OCI-LY7 (cell line): Measurements from ENCODE around the gene PSMD5. TPM values are rescaled to one million over a fixed set of nuclear protein-coding genes. Genes with fewer than 3 reads are reported as not detected.

ENCODE experiments used
- BruUV-seq: library from RNA; stranded (reverse); fragments of 400-500 nt; replicated peaks from 2 replicates; lab custom pipeline; 2021; lab: Mats Ljungman, UMichigan
- CTCF ChIA-PET: fragments of 300-600 bp; sonication (Branson Sonifier 250); formaldehyde crosslinking; loops from one replicate; lab custom pipeline; 2022; ENCODE audit warnings: antibody characterized with exemption; ENCODE audit not compliant: unreplicated experiment; lab: Charles Lee
- POLR2A ChIA-PET: fragments of 300-600 bp; sonication (Branson Sonifier 250); formaldehyde crosslinking; loops from one replicate; lab custom pipeline; 2022; ENCODE audit warnings: antibody characterized with exemption; lab: Charles Lee
- DNase-seq: peaks from one replicate; pipeline ENCODE4 v3.0.0-alpha.2; 2015; ENCODE audit warnings: low spot score
- H2AFZ ChIP-seq: fragments of 200-600 bp; sonication (generic), shearing (Covaris generic); 2 replicates; pipeline ENCODE4 v1.6.1; 2014; ENCODE audit warnings: mild to moderate bottlenecking, antibody characterized with exemption, low read length, moderate library complexity
- H3K27ac ChIP-seq: fragments of 200-600 bp; sonication (generic); 2 replicates; pipeline ENCODE4 v1.5.1; 2014; ENCODE audit warnings: mixed run types, low read depth, mild to moderate bottlenecking, moderate library complexity, low read length, inconsistent platforms; ENCODE audit not compliant: poor library complexity, severe bottlenecking
- H3K36me3 ChIP-seq: fragments of 200-600 bp; sonication (generic); 2 replicates; pipeline ENCODE4 v1.6.1; 2014; ENCODE audit warnings: mild to moderate bottlenecking, antibody characterized with exemption, low read length, moderate library complexity, mixed read lengths; ENCODE audit not compliant: insufficient read depth
- H3K4me1 ChIP-seq: fragments of 200-600 bp; sonication (generic); 2 replicates; pipeline ENCODE4 v1.5.1; 2014; ENCODE audit warnings: mild to moderate bottlenecking, low read length; ENCODE audit not compliant: insufficient read depth, poor library complexity, severe bottlenecking
- H3K4me2 ChIP-seq: fragments of 200-600 bp; sonication (generic); 2 replicates; pipeline ENCODE4 v1.6.1; 2014; ENCODE audit warnings: mild to moderate bottlenecking, low read length
- H3K4me3 ChIP-seq: fragments of 200-600 bp; sonication (generic); 2 replicates; pipeline ENCODE4 v1.5.1; 2014; ENCODE audit warnings: mild to moderate bottlenecking, low read depth, low read length; ENCODE audit not compliant: poor library complexity, severe bottlenecking
- H3K79me2 ChIP-seq: fragments of 200-600 bp; sonication (generic); 2 replicates; pipeline ENCODE4 v1.6.1; 2016; ENCODE audit warnings: low read depth, mild to moderate bottlenecking, low read length, moderate library complexity, mixed read lengths; ENCODE audit not compliant: insufficient read depth
- H3K9me2 ChIP-seq: fragments of 200-600 bp; sonication (generic); 2 replicates; pipeline ENCODE4 v1.6.1; 2016; ENCODE audit warnings: mild to moderate bottlenecking, low read length, mixed read lengths; ENCODE audit not compliant: insufficient read depth
- H3K9me3 ChIP-seq: fragments of 200-600 bp; sonication (generic); 2 replicates; pipeline ENCODE4 v1.6.1; 2014; ENCODE audit warnings: mild to moderate bottlenecking, mixed run types, low read length, mixed read lengths
- H4K20me1 ChIP-seq: fragments of 200-600 bp; sonication (generic); 2 replicates; pipeline ENCODE4 v1.6.1; 2014; ENCODE audit warnings: mild to moderate bottlenecking, antibody characterized with exemption, low read length, moderate library complexity, mixed read lengths; ENCODE audit not compliant: insufficient read depth
- CTCF ChIP-seq: fragments of 200-600 bp; sonication (generic); conservative IDR thresholded peaks from 2 replicates; pipeline ENCODE4 v1.5.1; 2014; ENCODE audit warnings: mild to moderate bottlenecking, antibody characterized with exemption, low read length, moderate library complexity, mixed read lengths
- EZH2phosphoT487 ChIP-seq: fragments of 200-600 bp; sonication (generic); IDR thresholded peaks from 2 replicates; pipeline ENCODE4 v1.6.1; 2018; ENCODE audit warnings: low read depth, borderline replicate concordance, mild to moderate bottlenecking, mixed run types, antibody characterized with exemption, low read length, moderate library complexity, mixed read lengths
- intact Hi-C: fragments of 100-400 bp; cut with micrococcal nuclease; formaldehyde crosslinking; loops from one replicate; pipeline ENCODE4 v1.10.0; 2022; ENCODE audit not compliant: unreplicated experiment
- total RNA-seq, 2 experiments: library from RNA; depleted of rRNA in 1 of 2; stranded (reverse); fragments of >200 nt in 1 of 2; shearing (Covaris generic) in 1 of 2; gene quantifications; 2 replicates each; pipeline ENCODE4 v1.2.3, GENCODE V29; 2014 to 2022

Gene PSMD5
- total RNA-seq, 2 experiments from 2014 or later: 12.0 to 33.3 TPM

DNA sequence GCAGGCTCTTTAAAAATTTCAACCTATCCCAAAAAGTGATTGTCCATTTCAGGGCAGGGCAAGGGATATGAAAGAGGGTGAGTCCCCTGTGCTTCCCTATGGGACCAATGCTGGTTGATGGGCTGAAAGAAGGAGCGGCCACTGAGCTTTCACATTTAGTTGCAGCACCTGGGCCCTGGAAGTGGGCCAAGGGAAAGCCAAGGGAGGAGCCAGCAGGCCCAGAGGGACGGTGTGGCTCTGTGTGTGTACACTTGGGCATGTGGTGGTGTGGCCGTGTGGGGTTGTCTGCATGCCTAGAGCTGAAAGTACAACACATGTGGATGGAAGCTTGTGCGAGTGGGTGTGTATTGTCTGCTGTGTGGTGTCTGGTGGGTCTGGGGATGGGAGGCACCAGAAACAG lies 14.0 kb upstream of the PSMD5 start:
- no TSS peak for BruUV-seq
- Histone ChIP-seq H3K4me1 (no peaks in the 10 kb centered on the region), H4K20me1 (no peaks in the 10 kb centered on the region), H3K4me3 (no peak overlapping the region), H3K9me2 (no peaks in the 10 kb centered on the region), H3K27ac (no peak overlapping the region), H3K79me2 (no peaks in the 10 kb centered on the region), H3K36me3 (peaks cover 97% of the 10 kb centered on the region), H3K9me3 (no peaks in the 10 kb centered on the region), H2AFZ (no peak overlapping the region), H3K4me2 (no peak overlapping the region)
- POLR2A ChIA-PET: no interaction called here
- TF ChIP-seq CTCF: no peak
- CTCF ChIA-PET: no interaction called here
- DNase-seq: no peak
- intact Hi-C loops: no loop called here

GRCh38 chr9:120855827-120856670 lies 13.3 kb upstream of the PSMD5 start:
- no peaks in the 10 kb centered on the region for H3K4me1 ChIP-seq
- no peaks in the 10 kb centered on the region for H3K9me3 ChIP-seq
- DNase-seq: no peak
- no peak overlapping the region for H2AFZ ChIP-seq
- BruUV-seq: TSS peak; percentile 12
- no peak overlapping the region for H3K4me3 ChIP-seq
- H3K9me2 ChIP-seq: no peaks in the 10 kb centered on the region
- intact Hi-C loops: no loop called here
- POLR2A ChIA-PET: no interaction called here
- TF ChIP-seq CTCF: no peak
- peaks cover 97% of the 10 kb centered on the region for H3K36me3 ChIP-seq
- CTCF ChIA-PET: no interaction called here
- H3K4me2 ChIP-seq: no peak overlapping the region
- H3K79me2 ChIP-seq: no peaks in the 10 kb centered on the region
- no peaks in the 10 kb centered on the region for H4K20me1 ChIP-seq
- no peak overlapping the region for H3K27ac ChIP-seq

GRCh38 chr9:120854596-120855327 lies 12.0 kb upstream of the PSMD5 start:
- no TSS peak for BruUV-seq
- Histone ChIP-seq H3K4me2 (no peak overlapping the region), H3K79me2 (no peaks in the 10 kb centered on the region), H3K4me3 (no peak overlapping the region), H4K20me1 (no peaks in the 10 kb centered on the region), H3K36me3 (peaks cover 87% of the 10 kb centered on the region), H3K9me2 (no peaks in the 10 kb centered on the region), H2AFZ (no peak overlapping the region), H3K9me3 (no peaks in the 10 kb centered on the region), H3K27ac (no peak overlapping the region), H3K4me1 (no peaks in the 10 kb centered on the region)
- POLR2A ChIA-PET: interaction anchor here (1.0 to 1.4 kb wide), 2 partner anchors 10 to 22 kb away, joined by 3 read pairs; no protein-coding TSS in a partner anchor
- CTCF ChIA-PET: interaction anchor here (1.0 kb wide), 1 partner anchor 13 kb away, joined by 4 read pairs; no protein-coding TSS in a partner anchor
- no peak for TF ChIP-seq EZH2phosphoT487
- no peak for TF ChIP-seq CTCF
- no peak for DNase-seq
- intact Hi-C loops: no loop called here
